GM21825 (cell line): ENCODE measurements around the gene COPS6.

Experiments used
- ATAC-seq: cut with Tn5 transposase; IDR thresholded peaks from one replicate; pipeline ENCODE4 v1.9.1; 2021; ENCODE audit warnings: mild to moderate bottlenecking, moderate library complexity; ENCODE audit not compliant: unreplicated experiment

The COPS6 gene

GRCh38 chr7:100079024-100079560 is 9.7 kb upstream of the COPS6 start:
- ATAC-seq, result no peak

- peak; percentile 14 for ATAC-seq
These were observed 7.7 kb upstream of the COPS6 start for GRCh38 chr7:100080907-100081534.

- peak; percentile 79 for ATAC-seq
These were observed 7.2 kb upstream of the COPS6 start, which contains the start of gene ZNF3 for GRCh38 chr7:100081535-100082102. Gene ZNF3 (minus strand): TSS chr7:100081723. CDS start chr7:100077357, 4,366 bp downstream.

GRCh38 chr7:100082978-100083377 is 5.8 kb upstream of the COPS6 start:
- ATAC-seq, result no peak

- no peak for ATAC-seq
These were observed 3.3 kb upstream of the COPS6 start for GRCh38 chr7:100085515-100085914.

GRCh38 chr7:100087055-100087750 is 1.6 kb upstream of the COPS6 start:
- no peak for ATAC-seq

- no peak for ATAC-seq
These were observed 611 bp upstream of the COPS6 start for GRCh38 chr7:100088095-100088620.

GRCh38 chr7:100089458-100090196 is 858 bp downstream of the COPS6 start:
- no peak for ATAC-seq

- no peak for ATAC-seq
These were observed 2.0 kb downstream of the COPS6 start for GRCh38 chr7:100090527-100091410.

GRCh38 chr7:100091411-100092181 is 2.8 kb downstream of the COPS6 start:
- no peak for ATAC-seq

GRCh38 chr7:100093054-100093453 is 4.3 kb downstream of the COPS6 start:
- no peak for ATAC-seq

- ATAC-seq, result no peak
These were observed 4.7 kb downstream of the COPS6 start for GRCh38 chr7:100093498-100093897.

- no peak for ATAC-seq
These were observed 5.2 kb downstream of the COPS6 start for GRCh38 chr7:100093925-100094486.

GRCh38 chr7:100095289-100095688 is 6.5 kb downstream of the COPS6 start:
- no peak for ATAC-seq

- ATAC-seq, result no peak
These were observed 6.9 kb downstream of the COPS6 start for GRCh38 chr7:100095704-100096103.

GRCh38 chr7:100098913-100099312 is 10.1 kb downstream of the COPS6 start:
- no peak for ATAC-seq

GRCh38 chr7:100099452-100099851 is 10.7 kb downstream of the COPS6 start:
- ATAC-seq, result no peak

- peak; percentile 67 for ATAC-seq
These were observed 11.7 kb downstream of the COPS6 start for GRCh38 chr7:100100420-100101015.
